GM12878 (cell line): ENCODE measurements around the gene SENP5.

Experiments
- CBX5 ChIP-seq: sonication (generic); IDR thresholded peaks from 2 replicates; pipeline ENCODE4 v1.6.1; 2016; ENCODE audit warnings: low read depth, moderate library complexity, mild to moderate bottlenecking, inconsistent platforms
- HDAC2 ChIP-seq: fragments of 200-600 bp; sonication (generic); IDR thresholded peaks from 2 replicates; pipeline ENCODE4 v1.6.1; 2017
- HDAC6 ChIP-seq: fragments of 200-600 bp; sonication (generic); IDR thresholded peaks from one replicate; pipeline ENCODE4 v1.8.0; 2017; ENCODE audit warnings: antibody characterized with exemption; ENCODE audit not compliant: unreplicated experiment
- MXI1 ChIP-seq: fragments of 150-350 bp; IDR thresholded peaks from 2 replicates; pipeline ENCODE4 v1.6.1; 2011; ENCODE audit warnings: low read depth, mild to moderate bottlenecking, inconsistent platforms, low read length, improper control_type of control experiment
- TF ChIP-seq, protein P1 (sequence below), 3 experiments: IDR thresholded peaks in 2 of 3; conservative IDR thresholded peaks in 1 of 3; 2 replicates each; pipeline ENCODE4 v1.5.1; 2011; ENCODE audit warnings: low read depth in 3 of 3, low read length in 3 of 3, mild to moderate bottlenecking in 3 of 3, control low read depth in 2 of 3, moderate library complexity in 2 of 3, inconsistent platforms in 1 of 3, mixed read lengths in 1 of 3; ENCODE audit not compliant: control insufficient read depth in 2 of 3, insufficient read depth in 1 of 3; ENCODE audit errors: extremely low read depth in 1 of 3

DNA sequence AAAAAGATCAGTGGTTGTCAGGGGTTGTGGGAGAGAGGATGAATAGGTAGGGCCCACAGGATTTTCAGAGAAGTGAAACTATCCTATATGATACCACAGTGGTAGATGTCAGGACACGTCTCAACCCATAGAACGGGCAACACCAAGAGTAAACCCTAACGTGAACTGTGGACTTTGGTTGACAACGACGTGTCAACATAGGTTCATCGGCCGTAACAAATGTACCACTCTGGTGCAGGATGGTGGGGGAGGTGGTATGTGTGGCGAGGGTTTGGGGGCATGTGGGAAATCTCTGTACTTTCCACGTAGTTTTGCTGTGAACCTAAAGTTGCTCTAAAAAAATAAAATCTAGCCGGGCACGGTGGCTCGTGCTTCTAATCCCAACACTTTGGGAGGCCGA is 113.9 kb downstream of the SENP5 start:
- TF ChIP-seq HDAC2 (no peak), MXI1 (no peak), CBX5 (no peak), HDAC6 (no peak)
- TF ChIP-seq, protein P1, sequence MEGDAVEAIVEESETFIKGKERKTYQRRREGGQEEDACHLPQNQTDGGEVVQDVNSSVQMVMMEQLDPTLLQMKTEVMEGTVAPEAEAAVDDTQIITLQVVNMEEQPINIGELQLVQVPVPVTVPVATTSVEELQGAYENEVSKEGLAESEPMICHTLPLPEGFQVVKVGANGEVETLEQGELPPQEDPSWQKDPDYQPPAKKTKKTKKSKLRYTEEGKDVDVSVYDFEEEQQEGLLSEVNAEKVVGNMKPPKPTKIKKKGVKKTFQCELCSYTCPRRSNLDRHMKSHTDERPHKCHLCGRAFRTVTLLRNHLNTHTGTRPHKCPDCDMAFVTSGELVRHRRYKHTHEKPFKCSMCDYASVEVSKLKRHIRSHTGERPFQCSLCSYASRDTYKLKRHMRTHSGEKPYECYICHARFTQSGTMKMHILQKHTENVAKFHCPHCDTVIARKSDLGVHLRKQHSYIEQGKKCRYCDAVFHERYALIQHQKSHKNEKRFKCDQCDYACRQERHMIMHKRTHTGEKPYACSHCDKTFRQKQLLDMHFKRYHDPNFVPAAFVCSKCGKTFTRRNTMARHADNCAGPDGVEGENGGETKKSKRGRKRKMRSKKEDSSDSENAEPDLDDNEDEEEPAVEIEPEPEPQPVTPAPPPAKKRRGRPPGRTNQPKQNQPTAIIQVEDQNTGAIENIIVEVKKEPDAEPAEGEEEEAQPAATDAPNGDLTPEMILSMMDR (IDR thresholded peaks at IDR 0.05 in 2 of 3, conservative IDR thresholded peaks at IDR 0.05 in 1 of 3; ENCODE audit: control insufficient read depth in 2 of 3, extremely low read depth in 1 of 3, insufficient read depth in 1 of 3, low read depth in 3 of 3, low read length in 3 of 3): no peak
